ENCODE measurements around the gene VN1R5.
"Not testable (repeated sequence)": the region's sequence is repeated elsewhere in the genome, so short reads cannot be mapped to it uniquely, and the experiment has no call there.

Gene VN1R5

DNA sequence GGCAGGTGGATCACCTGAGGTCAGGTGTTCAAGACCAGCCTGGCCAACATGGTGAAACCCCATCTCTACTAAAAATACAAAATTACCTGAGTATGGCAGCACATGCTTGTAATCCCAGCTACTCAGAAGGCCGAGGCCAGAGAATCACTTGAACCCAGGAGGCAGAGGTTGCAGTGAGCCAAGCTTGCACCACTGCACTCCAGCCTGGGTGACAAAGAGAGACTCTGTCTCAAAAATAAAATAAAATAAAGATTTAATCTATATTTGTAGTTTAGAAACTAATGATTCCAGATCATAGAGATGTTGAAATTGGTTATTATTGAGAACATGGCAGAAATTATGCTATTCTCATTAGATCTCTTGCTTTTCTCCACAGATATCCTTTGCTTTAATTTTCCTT, at the start of gene VN1R5:
TSS of gene VN1R5 (plus strand) at position 301 of the 400 bp plus-strand sequence.
- DNase-seq (ENCODE audit: low read depth) = not testable (repeated sequence)

DNA sequence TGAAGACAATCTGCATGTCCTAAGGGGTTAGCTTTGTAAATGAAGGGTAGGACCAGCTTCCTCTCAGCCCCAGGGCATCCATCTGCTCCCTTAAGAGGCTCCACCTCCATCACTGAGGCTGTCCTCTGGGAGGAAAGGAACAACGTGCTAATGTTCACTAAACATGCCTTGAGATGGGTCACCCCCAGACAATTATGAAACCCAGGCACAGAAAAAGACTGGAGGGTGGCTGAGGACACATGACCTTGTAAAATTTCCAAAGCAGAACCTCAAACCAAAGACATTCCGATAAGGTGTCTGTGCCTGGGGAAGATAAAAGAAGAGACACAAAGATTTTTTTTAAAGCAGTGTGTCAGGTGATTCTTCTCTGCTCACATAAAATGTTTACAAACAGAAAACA, 46.5 kb upstream of the VN1R5 start:
- DNase-seq (ENCODE audit: low read depth) = no peak

DNA sequence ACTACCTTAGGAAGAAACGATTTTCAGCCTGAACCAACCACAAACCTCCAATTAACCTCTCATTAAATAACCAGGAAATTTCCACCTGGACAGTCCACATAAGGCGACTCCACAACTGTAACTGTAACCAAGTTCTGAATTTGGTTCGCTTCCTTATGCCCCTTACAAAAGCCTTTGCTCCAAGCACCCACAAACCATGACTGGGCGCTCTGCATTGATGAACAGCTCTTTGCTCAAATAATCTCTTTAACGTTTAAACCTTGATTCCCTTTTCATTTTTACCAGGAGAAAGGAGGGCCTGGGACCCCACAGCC, 45.9 kb upstream of the VN1R5 start:
- no peak for DNase-seq (ENCODE audit: low read depth)

DNA sequence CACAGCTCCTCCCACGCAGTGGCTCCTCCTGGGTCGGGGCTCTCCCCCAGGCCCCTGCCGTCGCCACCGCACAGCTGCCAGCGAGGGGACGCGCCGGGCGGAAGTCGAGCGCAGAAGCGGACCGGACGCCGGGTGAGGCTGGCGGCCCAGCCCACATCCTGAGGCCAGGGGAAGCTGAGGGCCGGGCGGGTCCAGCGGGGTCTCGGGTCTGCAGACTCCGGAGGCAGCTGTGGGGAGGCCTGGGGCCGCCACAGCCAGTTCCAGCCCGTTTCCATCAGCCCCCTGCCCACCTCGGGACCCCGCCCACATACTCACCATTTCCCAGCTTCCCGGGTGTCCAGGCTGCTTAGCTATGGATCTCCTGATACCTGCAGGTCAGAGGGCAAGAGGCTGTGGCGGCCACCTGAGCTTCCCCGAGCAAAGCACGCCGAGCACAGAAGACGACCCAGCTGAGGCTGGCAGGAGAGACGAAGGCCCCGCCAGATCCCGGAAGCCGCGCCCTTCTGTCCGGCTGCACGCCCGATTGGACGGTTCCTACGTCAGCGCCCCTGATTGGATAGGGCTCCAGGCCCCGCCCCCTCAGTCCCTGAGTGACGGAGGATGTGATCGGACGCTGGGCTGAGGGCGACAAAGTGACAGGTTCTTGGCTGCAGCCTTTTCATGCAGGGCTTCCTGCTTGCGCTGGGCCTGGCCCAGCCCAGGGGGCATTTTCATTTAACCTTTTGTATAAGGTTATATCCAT, 45.3 kb upstream of the VN1R5 start:
- peak; percentile 51 for DNase-seq (ENCODE audit: low read depth)

- no peak for DNase-seq (ENCODE audit: low read depth)
These were observed 44.5 kb upstream of the VN1R5 start for GRCh38 chr1:247211339-247211738.

DNA sequence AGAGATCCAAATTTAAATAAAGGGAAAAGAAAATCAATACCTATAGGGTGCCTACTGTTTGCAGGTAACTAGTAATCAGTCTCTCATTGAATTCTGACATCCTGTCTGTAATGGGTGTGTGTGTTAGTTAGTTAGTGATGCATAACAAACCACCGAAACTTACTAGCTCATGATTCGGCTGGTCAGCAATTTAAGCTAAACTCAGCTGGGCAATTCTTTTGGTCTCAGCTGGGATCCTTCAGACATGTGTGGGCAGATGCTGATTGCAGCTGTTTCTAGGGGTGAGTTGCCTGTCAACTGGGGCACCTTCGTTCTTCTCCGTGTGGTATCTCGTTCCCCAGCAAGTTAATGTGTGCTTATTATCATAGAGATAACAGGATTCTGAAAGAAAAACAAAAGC, 43.9 kb upstream of the VN1R5 start:
- no peak for DNase-seq (ENCODE audit: low read depth)

DNA sequence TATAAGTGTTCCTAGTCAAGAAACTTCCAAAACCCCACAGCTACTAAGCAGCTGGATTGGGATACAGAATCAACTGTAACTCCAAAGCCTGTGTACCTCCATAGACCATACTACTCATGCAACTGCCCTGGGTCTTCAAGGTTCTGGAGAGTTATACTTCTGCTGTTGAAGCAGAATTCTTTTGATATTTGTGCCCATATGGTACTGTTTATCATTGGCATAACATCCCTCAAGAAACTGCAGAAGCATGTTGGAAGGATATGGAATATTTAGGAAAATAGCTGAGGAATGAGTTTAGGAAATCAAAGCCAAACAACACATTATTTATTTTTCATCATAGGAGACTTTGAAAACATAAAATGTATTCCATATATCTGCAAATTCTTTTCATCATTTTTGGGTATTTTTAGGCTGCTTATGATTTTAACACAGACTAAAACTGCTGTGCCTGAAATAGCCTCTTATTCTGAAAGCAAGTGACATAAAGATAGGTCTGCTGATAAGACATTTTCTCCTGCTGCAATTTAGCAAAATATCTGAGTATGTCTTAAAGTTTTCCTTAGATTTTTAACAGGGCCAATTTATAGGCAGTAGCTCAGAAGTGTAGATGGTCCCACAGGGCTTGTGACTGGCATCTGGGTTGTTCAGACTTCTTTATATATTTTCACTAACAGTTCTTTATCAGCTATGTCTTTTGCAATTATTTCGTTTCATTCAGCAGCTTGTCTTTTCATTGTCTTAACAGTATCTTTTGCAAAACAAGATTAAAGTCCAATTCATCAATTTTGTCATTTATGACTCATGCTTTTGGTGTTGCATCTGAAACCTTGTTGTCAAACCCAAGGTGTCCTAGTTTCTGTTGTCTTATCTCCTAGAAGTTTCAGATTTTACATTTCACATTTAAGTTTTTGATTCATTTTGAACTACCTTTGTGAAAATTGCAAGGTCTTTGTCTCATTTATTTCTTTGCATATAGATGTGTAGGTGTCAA, 43.0 kb upstream of the VN1R5 start:
- DNase-seq (ENCODE audit: low read depth) = no peak

GRCh38 chr1:247216261-247216660, 39.6 kb upstream of the VN1R5 start:
- no peak for DNase-seq (ENCODE audit: low read depth)

GRCh38 chr1:247218121-247218651, 37.7 kb upstream of the VN1R5 start:
- no peak for DNase-seq (ENCODE audit: low read depth)

- DNase-seq (ENCODE audit: low read depth) = not testable (repeated sequence)
These were observed 35.6 kb upstream of the VN1R5 start for GRCh38 chr1:247220280-247220679.

DNA sequence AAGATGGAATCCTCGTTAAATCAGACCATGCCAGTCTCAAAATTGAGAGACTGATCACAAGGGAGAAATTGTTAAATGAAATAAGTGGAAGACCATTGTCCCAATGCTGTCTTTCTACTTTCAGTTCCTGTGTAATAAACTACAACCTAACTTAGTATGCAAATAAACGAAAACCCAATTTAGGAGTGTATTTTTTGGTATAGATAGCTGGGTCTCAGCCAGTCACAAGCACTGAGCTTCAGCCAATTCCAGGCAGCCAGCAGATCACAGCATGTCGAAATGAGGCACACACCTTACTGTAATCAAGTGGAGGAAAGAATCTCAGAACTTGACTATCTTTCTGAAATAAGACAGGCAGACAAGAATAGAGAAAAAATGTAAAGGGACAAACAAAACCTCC, 33.0 kb upstream of the VN1R5 start:
- no peak for DNase-seq (ENCODE audit: low read depth)

DNA sequence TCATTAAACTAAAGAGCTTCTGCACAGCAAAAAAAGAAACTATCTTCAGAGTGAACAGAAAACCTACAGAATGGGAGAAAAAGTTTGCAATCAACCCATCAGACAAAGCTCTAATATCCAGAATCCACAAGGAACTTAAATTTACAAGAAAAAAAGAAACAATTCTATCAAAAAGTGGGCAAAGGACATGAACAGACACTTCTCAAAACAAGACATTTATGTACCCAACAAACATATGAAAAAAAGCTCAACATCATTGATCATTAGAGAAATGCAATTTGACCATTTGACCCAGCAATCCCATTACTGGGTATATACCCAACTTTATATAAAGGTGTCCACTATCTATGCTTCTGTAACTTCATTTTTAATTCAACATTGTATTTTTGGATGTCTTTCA, 31.1 kb upstream of the VN1R5 start:
- no peak for DNase-seq (ENCODE audit: low read depth)

GRCh38 chr1:247228133-247228532, 27.7 kb upstream of the VN1R5 start:
- DNase-seq (ENCODE audit: low read depth) = no peak

DNA sequence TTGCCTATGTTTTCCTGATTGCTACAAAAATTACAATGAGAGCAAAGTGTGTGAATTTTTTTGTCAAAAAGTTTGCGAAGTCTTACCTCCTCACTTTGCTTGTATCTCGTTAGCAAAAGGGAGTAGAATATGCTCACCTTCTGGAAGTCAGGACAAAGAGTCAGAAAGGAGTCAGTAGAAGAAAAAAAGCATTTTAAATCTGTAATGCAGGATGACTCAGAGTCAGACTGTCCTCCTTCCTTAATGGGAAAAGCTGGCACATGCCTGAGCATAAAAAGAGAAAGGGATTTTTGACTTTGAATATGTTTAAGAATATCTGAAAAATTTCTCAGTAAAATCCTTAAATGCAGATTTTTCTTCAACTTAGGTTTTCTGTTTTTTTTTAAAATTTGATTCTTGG, 14.2 kb upstream of the VN1R5 start:
- no peak for DNase-seq (ENCODE audit: low read depth)

DNA sequence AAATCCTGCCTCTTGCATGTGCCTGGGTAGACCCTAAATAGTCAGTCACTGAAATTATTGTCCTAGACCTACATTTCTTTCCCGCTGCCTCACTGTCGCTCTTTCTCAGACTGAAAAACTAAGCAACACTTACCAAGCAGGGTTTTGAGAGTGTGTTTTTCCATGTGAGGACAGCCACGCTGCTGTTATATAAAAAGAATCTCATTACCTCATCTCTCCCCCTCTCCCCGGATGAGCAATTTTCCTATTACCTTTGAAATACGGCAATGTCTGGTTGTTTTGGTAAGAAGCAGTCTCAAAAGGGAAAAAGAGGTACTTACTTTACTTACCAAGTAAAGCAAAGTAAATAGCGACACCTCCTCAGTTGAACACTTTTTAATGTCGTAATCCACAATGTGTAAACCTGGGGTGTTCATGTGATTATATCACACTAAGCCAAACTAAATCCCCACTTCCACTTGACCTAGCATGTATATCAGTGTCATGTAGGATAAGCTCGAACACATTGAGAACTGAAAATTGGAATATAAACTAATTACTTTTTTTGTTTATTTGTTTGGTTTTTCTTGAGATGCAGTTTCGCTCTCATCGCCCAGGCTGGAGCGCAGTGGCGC, 12.2 kb upstream of the VN1R5 start:
- DNase-seq (ENCODE audit: low read depth) = no peak

GRCh38 chr1:247246325-247247115, 9.4 kb upstream of the VN1R5 start:
- DNase-seq (ENCODE audit: low read depth) = no peak

- no peak for DNase-seq (ENCODE audit: low read depth)
These were observed 8.3 kb upstream of the VN1R5 start for GRCh38 chr1:247247568-247247967.

DNA sequence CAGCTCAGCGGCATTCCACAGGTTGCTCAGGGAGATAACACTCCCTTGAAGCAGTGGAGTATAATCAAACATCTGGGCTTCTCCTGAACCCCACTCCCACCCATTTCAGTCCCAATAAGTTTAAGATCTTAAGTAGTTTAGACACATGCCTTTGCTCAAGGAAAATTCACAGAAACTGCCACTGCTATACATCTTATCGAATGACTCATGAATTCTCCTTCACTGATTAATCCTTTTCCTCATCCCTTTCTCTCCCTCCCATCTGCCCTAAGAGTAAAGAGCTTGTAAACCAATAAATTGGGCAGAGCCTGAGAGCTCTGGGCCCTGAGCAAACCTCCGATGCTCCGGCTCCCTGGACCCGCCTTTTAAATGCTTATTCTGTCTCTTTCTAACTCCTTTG, 10.2 kb downstream of the VN1R5 start:
- DNase-seq (ENCODE audit: low read depth) = no peak

DNA sequence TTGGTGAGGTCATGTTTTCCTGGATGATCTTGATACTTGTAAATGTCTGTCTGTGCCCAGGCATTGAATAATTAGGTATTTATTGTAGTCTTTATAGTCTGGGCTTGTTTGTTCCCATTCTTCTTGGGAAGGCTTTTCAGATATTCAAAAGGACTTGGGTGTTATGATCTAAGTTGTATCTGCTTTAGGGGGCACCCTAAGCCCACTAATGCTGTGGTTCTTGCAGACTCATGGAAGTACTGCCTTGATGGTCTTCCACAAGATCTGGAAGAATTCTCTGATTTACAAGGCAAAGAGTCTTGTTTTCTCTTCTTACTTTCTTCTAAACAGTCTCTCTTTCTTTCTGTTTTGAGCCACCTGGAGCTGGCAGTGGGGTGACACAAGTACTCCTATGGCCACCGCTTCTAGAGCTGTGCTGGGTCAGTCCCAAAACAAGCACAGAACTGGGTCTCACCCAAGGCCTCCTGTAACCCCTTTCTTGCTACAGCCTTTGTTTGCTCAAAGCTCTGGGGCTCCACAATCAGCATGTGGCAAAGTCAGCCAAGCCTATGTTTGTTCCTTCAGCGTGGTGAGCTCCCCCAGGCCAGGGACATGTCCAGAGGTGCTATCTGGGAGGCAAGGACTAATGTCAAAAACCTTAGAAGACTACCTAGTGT, 12.6 kb downstream of the VN1R5 start:
- DNase-seq (ENCODE audit: low read depth) = no peak

DNA sequence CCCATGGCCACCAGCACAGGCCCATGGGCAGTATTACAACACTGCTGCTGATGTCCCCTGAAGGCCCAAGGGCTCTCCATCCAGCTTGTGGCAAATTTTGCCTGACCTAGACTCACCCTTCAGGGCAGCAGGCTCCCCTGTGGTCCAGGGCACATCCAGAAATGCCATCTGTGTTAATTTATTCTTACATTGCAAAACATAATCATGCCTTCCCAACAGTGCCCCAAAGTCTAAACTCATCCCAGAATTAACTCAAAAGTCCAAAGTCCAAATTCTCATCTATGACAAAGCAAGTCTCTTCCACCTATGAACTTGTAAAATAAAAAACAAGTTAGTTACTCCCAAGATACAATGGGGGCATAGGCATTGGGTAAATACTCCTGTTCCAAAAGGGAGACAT, 13.3 kb downstream of the VN1R5 start:
- no peak for DNase-seq (ENCODE audit: low read depth)

- DNase-seq (ENCODE audit: low read depth) = no peak
These were observed 14.1 kb downstream of the VN1R5 start for GRCh38 chr1:247270003-247270402.

Data from GM04503 (cell line).